HFF-Myc (cell line): ENCODE data around the gene EYS.
"Not testable (repeated sequence)": the region's sequence is repeated elsewhere in the genome, so short reads cannot be mapped to it uniquely, and the experiment has no call there.

Source experiments
- DNase-seq: peaks from one replicate; pipeline ENCODE4 v3.0.0-alpha.2; 2011; ENCODE audit warnings: low read depth; ENCODE audit errors: extremely low read depth
- H3K4me3 ChIP-seq: replicated peaks from 2 replicates; pipeline ENCODE4 v1.5.1; 2011; ENCODE audit warnings: low read depth, mild to moderate bottlenecking, control low read depth, low read length
- CTCF ChIP-seq: IDR thresholded peaks from 2 replicates; pipeline ENCODE4 v1.5.1; 2012; ENCODE audit warnings: mild to moderate bottlenecking, low read depth, low read length, control low read depth; ENCODE audit errors: missing control alignments

The EYS gene

GRCh38 chr6:65398851-65399250, 308.2 kb downstream of the EYS start:
- no peak for DNase-seq
- TF ChIP-seq CTCF = no peak
- no peak overlapping the region for H3K4me3 ChIP-seq

GRCh38 chr6:65350530-65350929, 356.5 kb downstream of the EYS start:
- TF ChIP-seq CTCF = no peak
- H3K4me3 ChIP-seq = no peak overlapping the region
- no peak for DNase-seq

GRCh38 chr6:65302655-65303054, 404.4 kb downstream of the EYS start:
- not testable (repeated sequence) for DNase-seq, H3K4me3 ChIP-seq

- no peak for DNase-seq
- TF ChIP-seq CTCF = no peak
Measured at GRCh38 chr6:65299236-65299635, 407.8 kb downstream of the EYS start.

GRCh38 chr6:65295812-65296211, 411.2 kb downstream of the EYS start:
- no peak for DNase-seq
- TF ChIP-seq CTCF = no peak
- no peak overlapping the region for H3K4me3 ChIP-seq

More at GRCh38 chr6:65299236-65299635, 407.8 kb downstream of the EYS start:
- H3K4me3 ChIP-seq = no peak overlapping the region

- H3K4me3 ChIP-seq = no peak overlapping the region
- no peak for TF ChIP-seq CTCF
- no peak for DNase-seq
Measured at GRCh38 chr6:65289491-65289890, 417.5 kb downstream of the EYS start.

GRCh38 chr6:65285275-65285674, 421.8 kb downstream of the EYS start:
- no peak for TF ChIP-seq CTCF
- no peak overlapping the region for H3K4me3 ChIP-seq
- no peak for DNase-seq
